GM21528 (cell line): ENCODE results near the gene ADNP.

Experiments
- ATAC-seq: cut with Tn5 transposase; IDR thresholded peaks from one replicate; pipeline ENCODE4 v1.9.1; 2021; ENCODE audit warnings: mild to moderate bottlenecking, moderate library complexity; ENCODE audit not compliant: unreplicated experiment, low FRiP score

Gene ADNP

GRCh38 chr20:50874758-50875665, 56.2 kb downstream of the ADNP start:
- ATAC-seq: no peak

- no peak for ATAC-seq
Observed at GRCh38 chr20:50874111-50874757, 57.0 kb downstream of the ADNP start.

GRCh38 chr20:50873585-50873984, 57.7 kb downstream of the ADNP start:
- no peak for ATAC-seq

- ATAC-seq: no peak
Observed at GRCh38 chr20:50872560-50873425, 58.4 kb downstream of the ADNP start.

- no peak for ATAC-seq
Observed at GRCh38 chr20:50870561-50871161, 60.6 kb downstream of the ADNP start.

GRCh38 chr20:50868509-50869495, 62.4 kb downstream of the ADNP start:
- ATAC-seq: no peak

- no peak for ATAC-seq
Observed at GRCh38 chr20:50867805-50868204, 63.4 kb downstream of the ADNP start.

- ATAC-seq: no peak
Observed at GRCh38 chr20:50866831-50867230, 64.4 kb downstream of the ADNP start.

- no peak for ATAC-seq
Observed at GRCh38 chr20:50866036-50866685, 65.1 kb downstream of the ADNP start.

GRCh38 chr20:50865591-50865990, 65.6 kb downstream of the ADNP start:
- ATAC-seq: no peak

GRCh38 chr20:50865114-50865513, 66.1 kb downstream of the ADNP start:
- no peak for ATAC-seq

- no peak for ATAC-seq
Observed at GRCh38 chr20:50862546-50862945, 68.7 kb downstream of the ADNP start.

GRCh38 chr20:50861012-50861411, 70.2 kb downstream of the ADNP start:
- no peak for ATAC-seq

- no peak for ATAC-seq
Observed at GRCh38 chr20:50859161-50859560, 72.1 kb downstream of the ADNP start.

- ATAC-seq: no peak
Observed at GRCh38 chr20:50858525-50858924, 72.7 kb downstream of the ADNP start.

- ATAC-seq: no peak
Observed at GRCh38 chr20:50857348-50857747, 73.9 kb downstream of the ADNP start.

- ATAC-seq: no peak
Observed at GRCh38 chr20:50856475-50857041, 74.7 kb downstream of the ADNP start.
